Ascending aorta (tissue), 2 donors: ENCODE results near the gene FKBP1A. TPM values are rescaled to one million over a fixed set of nuclear protein-coding genes. Genes with fewer than 3 reads are reported as not detected.
A peak's percentile ranks its signal among the peaks of the same experiment; 100 is the strongest.

Experiments used
- DNase-seq, 2 donors: peaks; one replicate each; pipeline ENCODE4 v3.0.0-alpha.2; 2019; ENCODE audit warnings: low spot score in 2 of 2
- H3K27ac ChIP-seq, 2 donors: fragments of 200-600 bp; sonication (generic); one replicate each; pipeline ENCODE4 v1.5.1; 2016 to 2017; ENCODE audit warnings: mild to moderate bottlenecking in 1 of 2
- H3K27me3 ChIP-seq: fragments of 200-600 bp; sonication (generic); one replicate; pipeline ENCODE4 v1.5.1; 2017
- H3K36me3 ChIP-seq, 2 donors: fragments of 200-600 bp; sonication (generic); one replicate each; pipeline ENCODE4 v1.5.1; 2016
- H3K4me1 ChIP-seq, 2 donors: fragments of 200-600 bp; sonication (generic); one replicate each; pipeline ENCODE4 v1.5.1; 2016 to 2017; ENCODE audit warnings: mild to moderate bottlenecking in 1 of 2
- H3K4me3 ChIP-seq, 2 donors: fragments of 200-600 bp; sonication (generic); one replicate each; pipeline ENCODE4 v1.5.1; 2016 to 2017; ENCODE audit warnings: mild to moderate bottlenecking in 1 of 2
- H3K9me3 ChIP-seq, 2 donors: fragments of 200-600 bp; sonication (generic); one replicate each; pipeline ENCODE4 v1.5.1; 2016
- CTCF ChIP-seq, 3 experiments: fragments of 200-600 bp in 2 of 3; fragments of 450-650 bp in 1 of 3; sonication (generic) in 2 of 3; IDR thresholded peaks; one replicate each; pipeline ENCODE4 v1.5.1; 2016 to 2019; ENCODE audit warnings: antibody characterized with exemption in 3 of 3, mild to moderate bottlenecking in 1 of 3, moderate library complexity in 1 of 3
- intact Hi-C: fragments of 100-400 bp; cut with DNase I; formaldehyde crosslinking; loops from one replicate; pipeline ENCODE4 v1.15.1; 2023
- total RNA-seq: library from RNA; depleted of rRNA; stranded (reverse); fragments of >200 nt; gene quantifications from one replicate; pipeline ENCODE4 v1.1.0, GENCODE V29; 2016

The FKBP1A gene
- total RNA-seq, 1 donor from 2014 or later: 202 TPM

- TF ChIP-seq CTCF (IDR thresholded peaks at IDR 0.05): peak; percentile 63 to 79 (median 67)
- Histone ChIP-seq H3K4me3 (no peak overlapping the region), H3K4me1 (no peaks in the 10 kb centered on the region), H3K27ac (no peak overlapping the region), H3K27me3 (no peaks in the 10 kb centered on the region), H3K36me3 (peaks cover 7 to 19% of the 10 kb centered on the region in 2 donors), H3K9me3 (no peaks in the 10 kb centered on the region)
- peak in 1 of 2 donors; percentile 75 for DNase-seq
- intact Hi-C loops: loop anchor here (1.0 kb wide), 1 partner anchor 124 kb away; no protein-coding TSS in a partner anchor
These were observed 44.5 kb upstream of the FKBP1A start for GRCh38 chr20:1437235-1437904.

GRCh38 chr20:1436263-1436662, 43.4 kb upstream of the FKBP1A start:
- H3K4me1 ChIP-seq: no peaks in the 10 kb centered on the region
- DNase-seq: no peak
- H3K9me3 ChIP-seq: no peaks in the 10 kb centered on the region
- no peak overlapping the region for H3K4me3 ChIP-seq
- TF ChIP-seq CTCF (IDR thresholded peaks at IDR 0.05): no peak
- H3K27me3 ChIP-seq: no peaks in the 10 kb centered on the region
- no peak overlapping the region for H3K27ac ChIP-seq
- intact Hi-C loops: no loop called here
- peaks cover 4 to 8% of the 10 kb centered on the region in 2 donors for H3K36me3 ChIP-seq

GRCh38 chr20:1435337-1435699, 42.5 kb upstream of the FKBP1A start:
- H3K36me3 ChIP-seq: peaks cover 4 to 8% of the 10 kb centered on the region in 2 donors
- H3K9me3 ChIP-seq: no peaks in the 10 kb centered on the region
- no peak overlapping the region for H3K4me3 ChIP-seq
- no peaks in the 10 kb centered on the region for H3K27me3 ChIP-seq
- intact Hi-C loops: no loop called here
- DNase-seq: no peak
- no peaks in the 10 kb centered on the region for H3K4me1 ChIP-seq
- no peak for TF ChIP-seq CTCF (IDR thresholded peaks at IDR 0.05)
- no peak overlapping the region for H3K27ac ChIP-seq

GRCh38 chr20:1434571-1435336, 41.9 kb upstream of the FKBP1A start:
- Histone ChIP-seq H3K27me3 (no peaks in the 10 kb centered on the region), H3K36me3 (peaks cover 3 to 4% of the 10 kb centered on the region in 2 donors), H3K4me1 (no peaks in the 10 kb centered on the region), H3K9me3 (no peaks in the 10 kb centered on the region), H3K4me3 (no peak overlapping the region), H3K27ac (no peak overlapping the region)
- peak in 1 of 2 donors; percentile 23 for DNase-seq
- no peak for TF ChIP-seq CTCF (IDR thresholded peaks at IDR 0.05)
- intact Hi-C loops: no loop called here

- Histone ChIP-seq H3K36me3 (peaks cover 0 to 4% of the 10 kb centered on the region in 2 donors), H3K4me3 (no peak overlapping the region), H3K4me1 (no peaks in the 10 kb centered on the region), H3K9me3 (no peaks in the 10 kb centered on the region), H3K27me3 (no peaks in the 10 kb centered on the region), H3K27ac (no peak overlapping the region)
- intact Hi-C loops: no loop called here
- DNase-seq: no peak
- no peak for TF ChIP-seq CTCF (IDR thresholded peaks at IDR 0.05)
These were observed 38.3 kb upstream of the FKBP1A start for GRCh38 chr20:1431158-1431557.
